ENCODE results near the gene ZNF438. TPM values are rescaled to one million over a fixed set of nuclear protein-coding genes. Genes with fewer than 3 reads are reported as not detected.

The ZNF438 gene
- total and polyA plus RNA-seq, 2 of the 13 experiments (the other 11 are each of a cell fraction or from before 2014, with no cell fraction given) = 0.75 to 0.83 TPM

GRCh38 chr10:31031558-31032257, at the start of gene ZNF438 (continued):
- TF ChIP-seq, protein P1, sequence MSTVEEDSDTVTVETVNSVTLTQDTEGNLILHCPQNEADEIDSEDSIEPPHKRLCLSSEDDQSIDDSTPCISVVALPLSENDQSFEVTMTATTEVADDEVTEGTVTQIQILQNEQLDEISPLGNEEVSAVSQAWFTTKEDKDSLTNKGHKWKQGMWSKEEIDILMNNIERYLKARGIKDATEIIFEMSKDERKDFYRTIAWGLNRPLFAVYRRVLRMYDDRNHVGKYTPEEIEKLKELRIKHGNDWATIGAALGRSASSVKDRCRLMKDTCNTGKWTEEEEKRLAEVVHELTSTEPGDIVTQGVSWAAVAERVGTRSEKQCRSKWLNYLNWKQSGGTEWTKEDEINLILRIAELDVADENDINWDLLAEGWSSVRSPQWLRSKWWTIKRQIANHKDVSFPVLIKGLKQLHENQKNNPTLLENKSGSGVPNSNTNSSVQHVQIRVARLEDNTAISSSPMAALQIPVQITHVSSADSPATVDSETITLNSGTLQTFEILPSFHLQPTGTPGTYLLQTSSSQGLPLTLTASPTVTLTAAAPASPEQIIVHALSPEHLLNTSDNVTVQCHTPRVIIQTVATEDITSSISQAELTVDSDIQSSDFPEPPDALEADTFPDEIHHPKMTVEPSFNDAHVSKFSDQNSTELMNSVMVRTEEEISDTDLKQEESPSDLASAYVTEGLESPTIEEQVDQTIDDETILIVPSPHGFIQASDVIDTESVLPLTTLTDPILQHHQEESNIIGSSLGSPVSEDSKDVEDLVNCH (CRISPR knock-in tag; IDR thresholded peaks at IDR 0.05) = no peak
- peak; percentile 67; the same call in 1 of the 2 replicates for TF ChIP-seq CENPT (CRISPR knock-in tag; IDR thresholded peaks at IDR 0.05; ENCODE audit: low read depth)
- no peak for TF ChIP-seq ZNF776 (CRISPR knock-in tag; IDR thresholded peaks at IDR 0.05)
- TF ChIP-seq KDM2A (CRISPR knock-in tag; IDR thresholded peaks at IDR 0.05; ENCODE audit: borderline replicate concordance, low read depth) = peak; percentile 70; the same call in 1 of the 2 replicates
- TF ChIP-seq SOX13 (IDR thresholded peaks at IDR 0.05) = no peak
- TF ChIP-seq SOX13 (CRISPR knock-in tag; conservative IDR thresholded peaks at IDR 0.05 in 1 of 2, IDR thresholded peaks at IDR 0.05 in 1 of 2) = no peak
- TF ChIP-seq PHF5A (CRISPR knock-in tag; IDR thresholded peaks at IDR 0.05; ENCODE audit: low read depth, unreplicated experiment) = no peak
- TF ChIP-seq GLI4 (CRISPR knock-in tag; IDR thresholded peaks at IDR 0.05; ENCODE audit: borderline replicate concordance) = peak; percentile 37; the same call in 1 of the 2 replicates
- no peak for TF ChIP-seq ZNF567 (CRISPR knock-in tag; IDR thresholded peaks at IDR 0.05; ENCODE audit: borderline replicate concordance)
- no peak for TF ChIP-seq NCOR1 (IDR thresholded peaks at IDR 0.05; ENCODE audit: borderline replicate concordance, low read length)
- TF ChIP-seq, protein P2, sequence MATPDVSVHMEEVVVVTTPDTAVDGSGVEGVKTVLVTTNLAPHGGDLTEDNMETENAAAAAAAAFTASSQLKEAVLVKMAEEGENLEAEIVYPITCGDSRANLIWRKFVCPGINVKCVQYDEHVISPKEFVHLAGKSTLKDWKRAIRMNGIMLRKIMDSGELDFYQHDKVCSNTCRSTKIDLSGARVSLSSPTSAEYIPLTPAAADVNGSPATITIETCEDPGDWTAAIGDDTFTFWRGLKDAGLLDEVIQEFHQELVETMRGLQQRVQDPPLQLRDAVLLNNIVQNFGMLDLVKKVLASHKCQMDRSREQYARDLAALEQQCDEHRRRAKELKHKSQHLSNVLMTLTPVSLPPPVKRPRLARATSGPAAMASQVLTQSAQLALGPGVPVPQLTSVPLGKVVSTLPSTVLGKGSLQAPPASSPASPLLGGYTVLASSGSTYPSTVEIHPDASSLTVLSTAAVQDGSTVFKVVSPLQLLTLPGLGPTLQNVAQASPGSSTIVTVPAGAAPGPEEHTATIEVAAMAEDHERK (CRISPR knock-in tag; IDR thresholded peaks at IDR 0.05; ENCODE audit: low read depth) = 0 out of 2 replicates have a peak, but pooled peaks have one; percentile 22
- TF ChIP-seq ZNF746 (CRISPR knock-in tag; IDR thresholded peaks at IDR 0.05) = no peak
- peak; percentile 87; the same call in 1 of the 2 replicates for TF ChIP-seq ARID2 (CRISPR knock-in tag; IDR thresholded peaks at IDR 0.05; ENCODE audit: borderline replicate concordance)
- TF ChIP-seq ZNF777 (CRISPR knock-in tag; IDR thresholded peaks at IDR 0.05) = peak; percentile 50; the same call in 1 of the 2 replicates
- peak; percentile 65; the same call in 1 of the 2 replicates for TF ChIP-seq ZSCAN21 (CRISPR knock-in tag; IDR thresholded peaks at IDR 0.05; ENCODE audit: borderline replicate concordance)
- TF ChIP-seq ZNF136 (CRISPR knock-in tag; IDR thresholded peaks at IDR 0.05; ENCODE audit: low read depth) = 0 out of 2 replicates have a peak, but pooled peaks have one; percentile 36
- peak; percentile 63; the same call in 1 of the 2 replicates for TF ChIP-seq MXD3 (CRISPR knock-in tag; IDR thresholded peaks at IDR 0.05)
- TF ChIP-seq GMEB1 (CRISPR knock-in tag; IDR thresholded peaks at IDR 0.05; ENCODE audit: borderline replicate concordance) = peak; percentile 71; the same call in 1 of the 2 replicates
- no peak for TF ChIP-seq SIN3B (IDR thresholded peaks at IDR 0.05; ENCODE audit: low read length)
- TF ChIP-seq ATF4 (CRISPR knock-in tag; IDR thresholded peaks at IDR 0.05) = 0 out of 4 replicates have a peak, but pooled peaks of 1 of the 2 experiments have one; percentile 44
- TF ChIP-seq ATF7-NPFF (CRISPR knock-in tag; IDR thresholded peaks at IDR 0.05; ENCODE audit: low read depth) = peak; percentile 49; the same call in 1 of the 2 replicates

All from HepG2 (cell line).